SH-SY5Y (cell line): ENCODE measurements around the gene USP7.

Source experiments
- GATA2 ChIP-seq: IDR thresholded peaks from 2 replicates; pipeline ENCODE4 v1.6.1; 2011; ENCODE audit warnings: mild to moderate bottlenecking, low read depth, low read length
- GATA3 ChIP-seq: IDR thresholded peaks from 2 replicates; pipeline ENCODE4 v1.6.1; 2011; ENCODE audit warnings: low read depth, mild to moderate bottlenecking, low read length, moderate library complexity

The USP7 gene

GRCh38 chr16:8905795-8906591 is 57.7 kb downstream of the USP7 start:
- TF ChIP-seq GATA2 (no peak), GATA3 (no peak)

- TF ChIP-seq GATA2, result no peak
Observed at GRCh38 chr16:8905168-8905762, 58.4 kb downstream of the USP7 start.

- TF ChIP-seq GATA3 (no peak), GATA2 (no peak)
Observed at GRCh38 chr16:8904018-8904430, 59.7 kb downstream of the USP7 start.

GRCh38 chr16:8903004-8903403 is 60.7 kb downstream of the USP7 start:
- TF ChIP-seq GATA3 (no peak), GATA2 (no peak)

GRCh38 chr16:8901320-8901861 is 62.3 kb downstream of the USP7 start:
- no peak for TF ChIP-seq GATA3
- TF ChIP-seq GATA2, result no peak

GRCh38 chr16:8900343-8900742 is 63.4 kb downstream of the USP7 start:
- TF ChIP-seq GATA2 (no peak), GATA3 (no peak)

GRCh38 chr16:8899709-8900317 is 63.9 kb downstream of the USP7 start:
- TF ChIP-seq GATA2 (no peak), GATA3 (no peak)

- TF ChIP-seq GATA2, result no peak
- no peak for TF ChIP-seq GATA3
Observed at GRCh38 chr16:8898660-8899318, 64.9 kb downstream of the USP7 start.

GRCh38 chr16:8894736-8895334 is 68.9 kb downstream of the USP7 start:
- TF ChIP-seq GATA3 (no peak), GATA2 (no peak)

GRCh38 chr16:8893976-8894690 is 69.6 kb downstream of the USP7 start:
- TF ChIP-seq GATA2 (no peak), GATA3 (no peak)

GRCh38 chr16:8893426-8893825 is 70.3 kb downstream of the USP7 start:
- no peak for TF ChIP-seq GATA2
- TF ChIP-seq GATA3, result no peak

GRCh38 chr16:8892101-8892575 is 71.6 kb downstream of the USP7 start:
- no peak for TF ChIP-seq GATA3
- no peak for TF ChIP-seq GATA2

GRCh38 chr16:8890549-8890921 is 73.2 kb downstream of the USP7 start:
- no peak for TF ChIP-seq GATA2
- no peak for TF ChIP-seq GATA3
